Common myeloid progenitor, CD34-positive (primary cell): ENCODE data around the gene GCN1.

Experiments
- CTCF ChIA-PET: fragments of 350-600 bp; sonication (Branson Sonifier 250); formaldehyde crosslinking; loops from one replicate; lab custom pipeline; 2021; ENCODE audit warnings: antibody characterized with exemption; lab: Charles Lee
- POLR2A ChIA-PET: fragments of 350-600 bp; sonication (Branson Sonifier 250); formaldehyde crosslinking; loops from one replicate; lab custom pipeline; 2021; ENCODE audit warnings: antibody characterized with exemption; lab: Charles Lee
- DNase-seq, 3 donors: peaks; one replicate each; pipeline versions ENCODE4 v3.0.0 to v3.0.0-alpha.2; 2013
- H3K27ac ChIP-seq, 2 experiments: 1 replicate in 1 of 2; 2 replicates in 1 of 2; pipeline ENCODE4 v1.7.0; 2013; ENCODE audit warnings: inconsistent platforms in 2 of 2, low read length in 2 of 2, mild to moderate bottlenecking in 2 of 2, low read depth in 1 of 2, moderate library complexity in 1 of 2; ENCODE audit not compliant: severe bottlenecking in 2 of 2, insufficient read depth in 1 of 2, poor library complexity in 1 of 2
- H3K27me3 ChIP-seq, 5 experiments: replicated peaks in 2 of 5; 1 replicate in 3 of 5; 2 replicates in 2 of 5; pipeline versions ENCODE4 v1.6.1 to v1.7.0; 2013; ENCODE audit warnings: low read length in 4 of 5, mild to moderate bottlenecking in 2 of 5, moderate library complexity in 2 of 5, inconsistent platforms in 1 of 5; ENCODE audit not compliant: insufficient read depth in 5 of 5, control insufficient read depth in 4 of 5
- H3K36me3 ChIP-seq, 4 experiments: 1 replicate in 2 of 4; 2 replicates in 2 of 4; pipeline versions ENCODE4 v1.6.1 to v1.7.0; 2013; ENCODE audit warnings: low read length in 3 of 4, control low read depth in 1 of 4, mild to moderate bottlenecking in 1 of 4; ENCODE audit not compliant: control insufficient read depth in 4 of 4, insufficient read depth in 4 of 4
- H3K4me1 ChIP-seq, 4 experiments: 1 replicate in 3 of 4; 2 replicates in 1 of 4; pipeline versions ENCODE4 v1.6.1 to v1.7.1; 2013; ENCODE audit warnings: low read length in 3 of 4, mild to moderate bottlenecking in 3 of 4, control low read depth in 1 of 4, inconsistent platforms in 1 of 4, moderate library complexity in 1 of 4; ENCODE audit not compliant: control insufficient read depth in 4 of 4, insufficient read depth in 4 of 4; ENCODE audit errors: control extremely low read depth in 1 of 4
- H3K4me3 ChIP-seq, 7 experiments: 1 replicate in 4 of 7; 2 replicates in 3 of 7; pipeline versions ENCODE4 v1.5.1 to v1.7.0; 2013; ENCODE audit warnings: mild to moderate bottlenecking in 7 of 7, low read length in 6 of 7, moderate library complexity in 6 of 7, inconsistent platforms in 2 of 7, low read depth in 2 of 7, control low read depth in 1 of 7; ENCODE audit not compliant: insufficient read depth in 4 of 7, control insufficient read depth in 1 of 7; ENCODE audit errors: extremely low read depth in 1 of 7
- H3K9me3 ChIP-seq, 5 experiments: 1 replicate in 4 of 5; 2 replicates in 1 of 5; pipeline versions ENCODE4 v1.6.1 to v1.7.1; 2013; ENCODE audit warnings: low read length in 4 of 5, mild to moderate bottlenecking in 2 of 5, inconsistent platforms in 1 of 5, low read depth in 1 of 5, moderate library complexity in 1 of 5; ENCODE audit not compliant: control insufficient read depth in 4 of 5, insufficient read depth in 2 of 5; ENCODE audit errors: control extremely low read depth in 1 of 5
- WGBS: methylation state at CpG from one replicate; pipeline ENCODE4 v1.1.5; 2013; ENCODE audit not compliant: insufficient coverage; 5-methylcytosine and 5-hydroxymethylcytosine counted together

Gene GCN1

GRCh38 chr12:120110550-120111501, 83.7 kb downstream of the GCN1 start:
- ChIA-PET CTCF (interaction anchor here (0.9 to 1.4 kb wide), 8 partner anchors 9 to 24 kb away, joined by 3 to 4 read pairs (median 3); no protein-coding TSS in a partner anchor), POLR2A (interaction anchor here (0.5 to 1.2 kb wide), 3 partner anchors 8 to 267 kb away, joined by 3 to 4 read pairs (median 3); partner anchors contain the start of gene RPLP0)
- H3K27ac ChIP-seq = no peak overlapping the region
- 31% methylated on average over 24 of the region's 26 CpGs for WGBS
- peak; percentile 60 to 76 (median 73) for DNase-seq
- peaks cover 5 to 42% (median 40%) of the 10 kb centered on the region in 4 experiments for H3K4me1 ChIP-seq
- H3K36me3 ChIP-seq = peaks cover 3 to 27% (median 19%) of the 10 kb centered on the region in 4 experiments
- peak overlapping the region in 4 of 7 experiments; percentile 16 to 59 (median 50) for H3K4me3 ChIP-seq
- H3K9me3 ChIP-seq = no peaks in the 10 kb centered on the region
- no peaks in the 10 kb centered on the region for H3K27me3 ChIP-seq

GRCh38 chr12:120109570-120110267, 84.8 kb downstream of the GCN1 start:
- Histone ChIP-seq H3K27me3 (no peaks in the 10 kb centered on the region), H3K27ac (no peak overlapping the region), H3K36me3 (peaks cover 3 to 33% (median 24%) of the 10 kb centered on the region in 4 experiments), H3K9me3 (no peaks in the 10 kb centered on the region), H3K4me1 (peaks cover 3 to 31% (median 30%) of the 10 kb centered on the region in 4 experiments), H3K4me3 (peak overlapping the region in 1 of 7 experiments; percentile 13)
- 97% methylated on average over 9 of the region's 10 CpGs for WGBS
- CTCF ChIA-PET = interaction anchor here (1.0 to 1.4 kb wide), 8 partner anchors 9 to 23 kb away, joined by 3 to 5 read pairs (median 4); no protein-coding TSS in a partner anchor
- no peak for DNase-seq
- POLR2A ChIA-PET = interaction anchor here (1.2 kb wide), 1 partner anchor 91 kb away, joined by 3 read pairs; the partner anchor contains the start of gene RPLP0

GRCh38 chr12:120106151-120106550, 88.4 kb downstream of the GCN1 start:
- no CpG with 5 or more reads among the region's 1 CpG for WGBS

GRCh38 chr12:120103371-120103770, 91.1 kb downstream of the GCN1 start:
- peaks cover 0 to 25% (median 10%) of the 10 kb centered on the region in 4 experiments for H3K4me1 ChIP-seq
- 98% methylated on average over 8 of the region's 13 CpGs for WGBS

More at GRCh38 chr12:120106151-120106550, 88.4 kb downstream of the GCN1 start:
- peaks cover 0 to 48% (median 33%) of the 10 kb centered on the region in 4 experiments for H3K36me3 ChIP-seq
- no peaks in the 10 kb centered on the region for H3K27me3 ChIP-seq
- POLR2A ChIA-PET = no interaction called here
- CTCF ChIA-PET = interaction anchor here (1.4 kb wide), 1 partner anchor 12 kb away, joined by 3 read pairs; no protein-coding TSS in a partner anchor
- H3K4me3 ChIP-seq = no peak overlapping the region
- no peak overlapping the region for H3K27ac ChIP-seq
- H3K4me1 ChIP-seq = peaks cover 3 to 39% (median 27%) of the 10 kb centered on the region in 4 experiments
- H3K9me3 ChIP-seq = no peaks in the 10 kb centered on the region
- no peak for DNase-seq

GRCh38 chr12:120103044-120103338, 91.5 kb downstream of the GCN1 start:
- no peak overlapping the region for H3K27ac ChIP-seq
- POLR2A ChIA-PET = interaction anchor here (0.6 to 1.8 kb wide), 3 partner anchors 8 to 12 kb away, joined by 3 to 5 read pairs (median 3); no protein-coding TSS in a partner anchor

More at GRCh38 chr12:120103371-120103770, 91.1 kb downstream of the GCN1 start:
- CTCF ChIA-PET = interaction anchor here (1.0 to 3.7 kb wide), 3 partner anchors 12 to 24 kb away, joined by 3 to 20 read pairs (median 8); no protein-coding TSS in a partner anchor
- POLR2A ChIA-PET = interaction anchor here (0.6 to 1.8 kb wide), 2 partner anchors 7 to 12 kb away, joined by 3 to 5 read pairs; no protein-coding TSS in a partner anchor
- no peak for DNase-seq
- peaks cover 0 to 74% (median 50%) of the 10 kb centered on the region in 4 experiments for H3K36me3 ChIP-seq
- H3K27ac ChIP-seq = no peak overlapping the region
- no peaks in the 10 kb centered on the region for H3K27me3 ChIP-seq
- no peak overlapping the region for H3K4me3 ChIP-seq
- H3K9me3 ChIP-seq = no peaks in the 10 kb centered on the region

GRCh38 chr12:120102189-120103043, 92.1 kb downstream of the GCN1 start:
- no peak overlapping the region for H3K4me3 ChIP-seq
- WGBS = 67% methylated on average over 21 of the region's 30 CpGs
- H3K27me3 ChIP-seq = no peaks in the 10 kb centered on the region
- peak in 1 of 3 donors; percentile 30 for DNase-seq
- no peak overlapping the region for H3K27ac ChIP-seq
- ChIA-PET CTCF (interaction anchor here (1.0 to 3.7 kb wide), 4 partner anchors 9 to 25 kb away, joined by 3 to 20 read pairs (median 6); no protein-coding TSS in a partner anchor), POLR2A (interaction anchor here (0.6 to 1.8 kb wide), 3 partner anchors 8 to 13 kb away, joined by 3 to 5 read pairs (median 3); no protein-coding TSS in a partner anchor)
- no peaks in the 10 kb centered on the region for H3K9me3 ChIP-seq
- H3K4me1 ChIP-seq = peaks cover 0 to 25% (median 10%) of the 10 kb centered on the region in 4 experiments
- H3K36me3 ChIP-seq = peaks cover 0 to 75% (median 52%) of the 10 kb centered on the region in 4 experiments

More at GRCh38 chr12:120103044-120103338, 91.5 kb downstream of the GCN1 start:
- WGBS = 91% methylated on average over 10 of the region's 11 CpGs
- Histone ChIP-seq H3K27me3 (no peaks in the 10 kb centered on the region), H3K36me3 (peaks cover 0 to 76% (median 52%) of the 10 kb centered on the region in 4 experiments), H3K4me1 (peaks cover 0 to 25% (median 10%) of the 10 kb centered on the region in 4 experiments), H3K4me3 (no peak overlapping the region), H3K9me3 (no peaks in the 10 kb centered on the region)
- DNase-seq = no peak
- CTCF ChIA-PET = interaction anchor here (1.0 to 3.7 kb wide), 4 partner anchors 9 to 24 kb away, joined by 3 to 20 read pairs (median 6); no protein-coding TSS in a partner anchor
